ENCODE data around the gene CSMD2. TPM values are rescaled to one million over a fixed set of nuclear protein-coding genes. Genes with fewer than 3 reads are reported as not detected.

Gene CSMD2
- total and polyA plus RNA-seq, 7 experiments from 2014 or later = 0.02 TPM; not detected in 6

DNA sequence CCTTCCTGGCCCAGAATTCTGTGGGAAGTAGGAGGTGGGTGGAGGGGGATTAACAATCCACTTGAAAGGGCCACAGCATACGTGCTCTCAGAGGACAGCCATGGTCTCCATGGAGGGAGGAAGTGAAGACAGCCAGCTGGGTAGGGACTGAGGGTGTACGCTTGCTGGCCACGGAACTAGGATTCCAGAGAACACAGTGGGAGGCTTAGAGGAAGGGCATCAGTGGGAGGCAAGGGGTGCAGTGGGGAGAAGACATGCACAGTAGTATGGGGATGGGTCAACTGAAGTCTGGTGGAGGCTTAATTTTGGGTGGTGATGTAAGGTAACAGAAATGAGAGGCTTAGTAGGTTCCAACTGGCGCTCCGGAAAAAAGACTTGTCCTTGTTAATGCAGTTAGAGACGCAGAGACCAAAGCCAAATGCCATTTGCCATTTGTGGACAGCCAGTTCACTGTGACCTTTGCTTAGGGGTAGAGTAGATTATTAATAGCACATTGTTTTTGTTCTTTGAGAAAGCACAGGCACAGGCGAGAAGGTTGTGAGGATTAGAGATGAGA is 589.6 kb downstream of the CSMD2 start:
- CTCF ChIA-PET = no interaction called here
- peaks cover 0 to 6% (median 0%) of the 10 kb centered on the region in 11 donors for H3K9me3 Mint-ChIP-seq
- no peaks in the 10 kb centered on the region for H3K27me3 ChIP-seq (ENCODE audit: control insufficient read depth in 2 of 2, insufficient read depth in 2 of 2, low read length in 2 of 2)
- no peaks in the 10 kb centered on the region for H3K4me1 ChIP-seq (ENCODE audit: control insufficient read depth in 2 of 2, insufficient read depth in 2 of 2, low read length in 2 of 2)
- no peaks in the 10 kb centered on the region for H3K36me3 ChIP-seq (ENCODE audit: control insufficient read depth in 2 of 3, insufficient read depth in 3 of 3, low read length in 3 of 3)
- H3K36me3 Mint-ChIP-seq = no peaks in the 10 kb centered on the region
- H3K4me3 ChIP-seq (ENCODE audit: low read length) = no peak overlapping the region
- POLR2A ChIA-PET = no interaction called here
- intact Hi-C loops (cut with micrococcal nuclease) = no loop called here
- H3K27me3 Mint-ChIP-seq = peaks cover 2 to 61% (median 47%) of the 10 kb centered on the region in 5 donors
- H3K27ac Mint-ChIP-seq = no peak overlapping the region
- no peak for DNase-seq
- no peak overlapping the region for H3K4me3 Mint-ChIP-seq
- no peak for ATAC-seq
- H3K9me3 ChIP-seq (ENCODE audit: control insufficient read depth in 2 of 3, low read length in 3 of 3) = no peaks in the 10 kb centered on the region
- peaks cover 0 to 4% (median 0%) of the 10 kb centered on the region in 7 donors for H3K4me1 Mint-ChIP-seq
- no peak overlapping the region for H3K27ac ChIP-seq (ENCODE audit: low read depth, low read length)

DNA sequence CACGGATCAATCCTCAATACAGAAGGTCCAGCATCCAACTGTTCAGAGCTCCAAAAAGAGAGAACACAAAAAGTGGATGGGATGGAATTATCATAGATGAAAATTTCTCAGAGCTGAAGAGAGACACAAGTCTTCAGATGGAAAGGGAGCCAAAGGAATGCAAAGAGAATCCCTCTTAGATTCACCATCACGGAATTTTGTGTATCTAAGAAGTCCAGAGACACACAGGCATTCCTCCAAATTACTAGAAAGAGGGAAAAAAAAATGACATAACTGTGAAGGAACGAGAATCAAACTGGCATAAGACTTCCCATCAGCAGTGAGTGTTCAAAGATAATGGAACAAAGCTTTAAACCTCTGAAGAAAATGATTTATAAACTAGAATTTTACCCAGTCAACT is 591.4 kb downstream of the CSMD2 start:
- Mint-ChIP-seq H3K27me3 (peaks cover 7 to 50% (median 37%) of the 10 kb centered on the region in 5 donors), H3K36me3 (no peaks in the 10 kb centered on the region), H3K27ac (no peak overlapping the region), H3K4me3 (no peak overlapping the region), H3K4me1 (peaks cover 0 to 4% (median 0%) of the 10 kb centered on the region in 7 donors), H3K9me3 (peaks cover 0 to 6% (median 0%) of the 10 kb centered on the region in 11 donors)
- Histone ChIP-seq H3K4me3 (ENCODE audit: low read length) (no peak overlapping the region), H3K27me3 (ENCODE audit: control insufficient read depth in 2 of 2, insufficient read depth in 2 of 2, low read length in 2 of 2) (no peaks in the 10 kb centered on the region), H3K27ac (ENCODE audit: low read depth, low read length) (no peak overlapping the region), H3K4me1 (ENCODE audit: control insufficient read depth in 2 of 2, insufficient read depth in 2 of 2, low read length in 2 of 2) (no peaks in the 10 kb centered on the region), H3K36me3 (ENCODE audit: control insufficient read depth in 2 of 3, insufficient read depth in 3 of 3, low read length in 3 of 3) (no peaks in the 10 kb centered on the region), H3K9me3 (ENCODE audit: control insufficient read depth in 2 of 3, low read length in 3 of 3) (no peaks in the 10 kb centered on the region)
- ChIA-PET POLR2A (no interaction called here), CTCF (no interaction called here)
- DNase-seq (no peak), ATAC-seq (no peak)
- intact Hi-C loops (cut with micrococcal nuclease) = no loop called here

- CTCF ChIA-PET = no interaction called here
- Mint-ChIP-seq H3K27ac (no peak overlapping the region), H3K4me3 (no peak overlapping the region), H3K36me3 (no peaks in the 10 kb centered on the region), H3K9me3 (peaks cover 0 to 6% (median 0%) of the 10 kb centered on the region in 11 donors), H3K4me1 (peaks cover 0 to 4% (median 0%) of the 10 kb centered on the region in 7 donors), H3K27me3 (peaks cover 7 to 47% (median 43%) of the 10 kb centered on the region in 5 donors)
- Histone ChIP-seq H3K4me3 (ENCODE audit: low read length) (no peak overlapping the region), H3K9me3 (ENCODE audit: control insufficient read depth in 2 of 3, low read length in 3 of 3) (no peaks in the 10 kb centered on the region), H3K27ac (ENCODE audit: low read depth, low read length) (no peak overlapping the region), H3K27me3 (ENCODE audit: control insufficient read depth in 2 of 2, insufficient read depth in 2 of 2, low read length in 2 of 2) (no peaks in the 10 kb centered on the region), H3K4me1 (ENCODE audit: control insufficient read depth in 2 of 2, insufficient read depth in 2 of 2, low read length in 2 of 2) (no peaks in the 10 kb centered on the region), H3K36me3 (ENCODE audit: control insufficient read depth in 2 of 3, insufficient read depth in 3 of 3, low read length in 3 of 3) (no peaks in the 10 kb centered on the region)
- intact Hi-C loops (cut with micrococcal nuclease) = no loop called here
- POLR2A ChIA-PET = no interaction called here
- ATAC-seq = no peak
- no peak for DNase-seq
These were observed 592.6 kb downstream of the CSMD2 start for GRCh38 chr1:33572387-33572786.

DNA sequence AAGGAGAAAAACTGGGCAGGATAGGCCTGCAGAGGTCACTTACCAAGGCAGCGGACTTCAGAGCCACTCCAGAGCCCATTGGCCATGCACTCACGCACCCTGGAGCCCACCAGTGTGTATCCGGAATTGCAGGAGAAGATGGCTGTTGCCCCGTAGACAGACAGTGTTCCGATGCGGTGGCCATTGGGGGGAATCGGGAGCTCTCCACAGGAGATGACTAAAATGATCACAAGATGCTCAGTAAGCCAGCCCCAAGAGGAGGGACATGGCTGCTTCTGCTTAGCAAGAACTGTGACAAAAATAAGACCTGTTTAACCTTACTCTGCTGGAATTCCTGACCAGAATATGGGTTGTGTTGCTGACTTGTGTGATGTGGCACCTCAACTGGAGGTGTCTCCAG is 595.7 kb downstream of the CSMD2 start:
- no peak overlapping the region for H3K4me3 ChIP-seq (ENCODE audit: low read length)
- H3K4me1 Mint-ChIP-seq = no peaks in the 10 kb centered on the region
- CTCF ChIA-PET = no interaction called here
- no peaks in the 10 kb centered on the region for H3K4me1 ChIP-seq (ENCODE audit: control insufficient read depth in 2 of 2, insufficient read depth in 2 of 2, low read length in 2 of 2)
- no peak for DNase-seq
- H3K27ac ChIP-seq (ENCODE audit: low read depth, low read length) = no peak overlapping the region
- peaks cover 8 to 35% (median 30%) of the 10 kb centered on the region in 5 donors for H3K27me3 Mint-ChIP-seq
- no peak overlapping the region for H3K27ac Mint-ChIP-seq
- no peak for ATAC-seq
- H3K27me3 ChIP-seq (ENCODE audit: control insufficient read depth in 2 of 2, insufficient read depth in 2 of 2, low read length in 2 of 2) = no peaks in the 10 kb centered on the region
- POLR2A ChIA-PET = no interaction called here
- no peaks in the 10 kb centered on the region for H3K36me3 ChIP-seq (ENCODE audit: control insufficient read depth in 2 of 3, insufficient read depth in 3 of 3, low read length in 3 of 3)
- intact Hi-C loops (cut with micrococcal nuclease) = no loop called here
- H3K9me3 Mint-ChIP-seq = peaks cover 0 to 10% (median 0%) of the 10 kb centered on the region in 11 donors
- H3K36me3 Mint-ChIP-seq = no peaks in the 10 kb centered on the region
- no peak overlapping the region for H3K4me3 Mint-ChIP-seq
- H3K9me3 ChIP-seq (ENCODE audit: control insufficient read depth in 2 of 3, low read length in 3 of 3) = no peaks in the 10 kb centered on the region

GRCh38 chr1:33563699-33564098 is 601.3 kb downstream of the CSMD2 start:
- POLR2A ChIA-PET = no interaction called here
- no peak overlapping the region for H3K27ac Mint-ChIP-seq

DNA sequence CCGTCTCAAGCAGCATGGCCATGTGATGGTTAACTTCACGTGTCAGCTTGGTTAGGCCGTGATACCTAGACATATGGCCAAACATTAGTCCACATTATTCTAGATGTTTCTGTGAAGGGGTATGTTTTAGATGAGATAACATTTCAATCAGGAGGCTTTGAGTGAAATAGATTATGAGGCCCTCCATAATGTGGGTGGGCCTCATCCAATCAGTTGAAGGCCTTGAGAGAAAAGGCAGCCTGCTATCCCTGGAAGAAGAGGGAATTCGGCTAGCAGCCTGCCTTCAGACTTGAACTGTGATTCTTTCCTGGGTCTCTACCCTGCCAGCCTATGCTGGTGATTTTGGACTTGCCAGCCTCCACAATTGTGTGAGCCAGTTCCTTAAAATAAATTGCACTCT is 602.5 kb downstream of the CSMD2 start:
- Mint-ChIP-seq H3K4me3 (no peak overlapping the region), H3K4me1 (no peaks in the 10 kb centered on the region), H3K36me3 (no peaks in the 10 kb centered on the region), H3K9me3 (peaks cover 0 to 6% (median 0%) of the 10 kb centered on the region in 11 donors), H3K27me3 (peaks cover 4 to 39% (median 20%) of the 10 kb centered on the region in 5 donors), H3K27ac (no peak overlapping the region)
- CTCF ChIA-PET = no interaction called here
- no peak overlapping the region for H3K4me3 ChIP-seq (ENCODE audit: low read length)
- no peaks in the 10 kb centered on the region for H3K27me3 ChIP-seq (ENCODE audit: control insufficient read depth in 2 of 2, insufficient read depth in 2 of 2, low read length in 2 of 2)
- no peaks in the 10 kb centered on the region for H3K36me3 ChIP-seq (ENCODE audit: control insufficient read depth in 2 of 3, insufficient read depth in 3 of 3, low read length in 3 of 3)
- POLR2A ChIA-PET = no interaction called here
- H3K27ac ChIP-seq (ENCODE audit: low read depth, low read length) = no peak overlapping the region
- DNase-seq (no peak), ATAC-seq (no peak)
- intact Hi-C loops (cut with micrococcal nuclease) = no loop called here
- no peaks in the 10 kb centered on the region for H3K4me1 ChIP-seq (ENCODE audit: control insufficient read depth in 2 of 2, insufficient read depth in 2 of 2, low read length in 2 of 2)
- no peaks in the 10 kb centered on the region for H3K9me3 ChIP-seq (ENCODE audit: control insufficient read depth in 2 of 3, low read length in 3 of 3)

More at GRCh38 chr1:33563699-33564098, 601.3 kb downstream of the CSMD2 start:
- Histone ChIP-seq H3K36me3 (ENCODE audit: control insufficient read depth in 2 of 3, insufficient read depth in 3 of 3, low read length in 3 of 3) (no peaks in the 10 kb centered on the region), H3K9me3 (ENCODE audit: control insufficient read depth in 2 of 3, low read length in 3 of 3) (no peaks in the 10 kb centered on the region), H3K27ac (ENCODE audit: low read depth, low read length) (no peak overlapping the region), H3K4me3 (ENCODE audit: low read length) (no peak overlapping the region), H3K27me3 (ENCODE audit: control insufficient read depth in 2 of 2, insufficient read depth in 2 of 2, low read length in 2 of 2) (no peaks in the 10 kb centered on the region), H3K4me1 (ENCODE audit: control insufficient read depth in 2 of 2, insufficient read depth in 2 of 2, low read length in 2 of 2) (no peaks in the 10 kb centered on the region)
- Mint-ChIP-seq H3K4me3 (no peak overlapping the region), H3K36me3 (no peaks in the 10 kb centered on the region), H3K4me1 (no peaks in the 10 kb centered on the region), H3K9me3 (peaks cover 0 to 6% (median 0%) of the 10 kb centered on the region in 11 donors), H3K27me3 (peaks cover 4 to 36% (median 21%) of the 10 kb centered on the region in 5 donors)
- no peak for DNase-seq
- intact Hi-C loops (cut with micrococcal nuclease) = no loop called here
- no peak for ATAC-seq
- CTCF ChIA-PET = no interaction called here

DNA sequence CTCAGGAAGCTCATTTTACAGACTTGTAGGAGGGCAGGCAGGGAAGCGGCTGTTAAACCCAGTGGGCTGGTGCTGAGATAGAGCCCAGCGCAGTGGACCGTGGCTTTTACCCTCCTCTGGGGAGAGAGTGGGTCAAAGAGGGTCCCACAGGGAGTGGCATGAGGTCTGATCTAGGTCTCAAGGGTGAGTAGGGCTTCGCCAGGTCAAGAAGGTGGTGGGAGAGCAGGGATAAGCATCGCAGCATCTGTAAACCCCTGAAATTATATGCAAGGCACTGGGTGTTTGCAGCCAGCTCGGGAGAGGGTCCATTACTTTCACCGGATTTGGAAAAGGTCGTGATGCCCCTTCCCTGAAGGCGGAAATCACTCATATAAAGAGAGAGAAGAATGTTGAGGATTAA is 603.5 kb downstream of the CSMD2 start:
- CTCF ChIA-PET = no interaction called here
- Mint-ChIP-seq H3K9me3 (peaks cover 0 to 6% (median 0%) of the 10 kb centered on the region in 11 donors), H3K27ac (no peak overlapping the region), H3K4me3 (no peak overlapping the region), H3K36me3 (no peaks in the 10 kb centered on the region), H3K27me3 (peaks cover 3 to 43% (median 17%) of the 10 kb centered on the region in 5 donors), H3K4me1 (no peaks in the 10 kb centered on the region)
- no peaks in the 10 kb centered on the region for H3K9me3 ChIP-seq (ENCODE audit: control insufficient read depth in 2 of 3, low read length in 3 of 3)
- H3K36me3 ChIP-seq (ENCODE audit: control insufficient read depth in 2 of 3, insufficient read depth in 3 of 3, low read length in 3 of 3) = no peaks in the 10 kb centered on the region
- DNase-seq (no peak), ATAC-seq (no peak)
- intact Hi-C loops (cut with micrococcal nuclease) = no loop called here
- POLR2A ChIA-PET = no interaction called here
- no peaks in the 10 kb centered on the region for H3K4me1 ChIP-seq (ENCODE audit: control insufficient read depth in 2 of 2, insufficient read depth in 2 of 2, low read length in 2 of 2)
- H3K4me3 ChIP-seq (ENCODE audit: low read length) = no peak overlapping the region
- no peak overlapping the region for H3K27ac ChIP-seq (ENCODE audit: low read depth, low read length)
- H3K27me3 ChIP-seq (ENCODE audit: control insufficient read depth in 2 of 2, insufficient read depth in 2 of 2, low read length in 2 of 2) = no peaks in the 10 kb centered on the region
